GM18526 (cell line): ENCODE results near the gene EMID1.

Source experiments
- POLR2A ChIP-seq: IDR thresholded peaks from 3 replicates; pipeline ENCODE4 v1.6.1; 2011; ENCODE audit not compliant: insufficient read length; ENCODE audit errors: extremely low read depth

The EMID1 gene

DNA sequence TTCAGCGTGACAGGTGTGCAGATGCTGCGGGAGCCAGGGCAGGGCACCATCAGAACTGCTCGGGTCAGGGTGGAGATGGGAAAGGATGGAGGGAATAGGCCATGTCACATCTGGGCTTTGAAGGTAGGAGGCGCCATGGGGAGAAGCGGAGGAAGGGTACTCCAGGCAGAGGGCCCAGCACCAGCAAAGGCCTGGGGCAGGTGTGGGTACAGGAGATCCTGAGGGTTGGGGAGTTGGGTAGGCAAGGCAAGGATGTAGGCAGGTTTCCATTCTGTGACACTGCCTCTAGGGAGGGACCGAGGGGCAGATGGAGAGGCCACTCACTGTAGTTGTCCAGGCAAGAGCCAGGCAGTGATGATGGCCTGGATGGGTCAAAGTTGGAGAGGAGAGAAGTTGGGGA lies 8.5 kb downstream of the EMID1 start:
- TF ChIP-seq POLR2A: no peak

DNA sequence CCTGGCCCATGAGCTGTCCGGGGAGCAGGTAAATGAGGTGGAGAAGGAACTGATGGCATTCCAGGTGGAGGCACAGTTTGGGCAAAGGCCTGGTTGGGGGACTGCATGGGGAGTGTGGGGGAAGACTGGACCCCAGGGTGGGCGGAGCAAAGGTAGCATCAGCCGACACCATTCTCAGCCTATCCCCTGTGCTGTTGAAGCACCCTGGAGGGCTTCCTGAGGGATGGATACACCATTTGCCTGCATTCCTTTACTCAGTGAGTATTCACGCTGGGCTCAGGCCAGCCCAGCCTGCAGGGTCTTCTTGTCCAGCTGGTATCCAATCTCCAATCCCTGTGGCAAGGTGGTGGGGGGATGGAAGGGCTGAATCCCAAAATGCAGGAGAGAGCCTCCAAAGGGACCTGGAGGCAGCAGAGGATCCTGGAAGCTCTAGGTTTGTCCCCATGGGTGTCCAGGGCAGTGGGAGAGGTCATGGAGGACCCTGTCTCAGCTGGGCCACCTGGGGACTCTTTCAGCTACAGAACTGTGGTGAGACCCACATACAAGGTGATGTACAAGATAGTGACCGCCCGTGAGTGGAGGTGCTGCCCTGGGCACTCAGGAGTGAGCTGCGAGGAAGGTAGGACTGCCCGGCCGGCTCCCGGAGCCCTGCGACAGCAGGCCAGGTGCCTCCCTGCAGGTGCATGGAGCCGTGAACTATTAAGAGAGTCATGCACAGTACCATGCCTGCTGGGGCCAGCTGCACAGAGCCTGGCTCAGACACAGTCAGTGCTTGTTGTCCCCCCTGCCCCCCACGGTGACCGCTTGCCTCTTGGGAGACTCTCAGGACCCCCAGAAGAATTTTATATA lies 9.5 kb downstream of the EMID1 start:
- TF ChIP-seq POLR2A: no peak

DNA sequence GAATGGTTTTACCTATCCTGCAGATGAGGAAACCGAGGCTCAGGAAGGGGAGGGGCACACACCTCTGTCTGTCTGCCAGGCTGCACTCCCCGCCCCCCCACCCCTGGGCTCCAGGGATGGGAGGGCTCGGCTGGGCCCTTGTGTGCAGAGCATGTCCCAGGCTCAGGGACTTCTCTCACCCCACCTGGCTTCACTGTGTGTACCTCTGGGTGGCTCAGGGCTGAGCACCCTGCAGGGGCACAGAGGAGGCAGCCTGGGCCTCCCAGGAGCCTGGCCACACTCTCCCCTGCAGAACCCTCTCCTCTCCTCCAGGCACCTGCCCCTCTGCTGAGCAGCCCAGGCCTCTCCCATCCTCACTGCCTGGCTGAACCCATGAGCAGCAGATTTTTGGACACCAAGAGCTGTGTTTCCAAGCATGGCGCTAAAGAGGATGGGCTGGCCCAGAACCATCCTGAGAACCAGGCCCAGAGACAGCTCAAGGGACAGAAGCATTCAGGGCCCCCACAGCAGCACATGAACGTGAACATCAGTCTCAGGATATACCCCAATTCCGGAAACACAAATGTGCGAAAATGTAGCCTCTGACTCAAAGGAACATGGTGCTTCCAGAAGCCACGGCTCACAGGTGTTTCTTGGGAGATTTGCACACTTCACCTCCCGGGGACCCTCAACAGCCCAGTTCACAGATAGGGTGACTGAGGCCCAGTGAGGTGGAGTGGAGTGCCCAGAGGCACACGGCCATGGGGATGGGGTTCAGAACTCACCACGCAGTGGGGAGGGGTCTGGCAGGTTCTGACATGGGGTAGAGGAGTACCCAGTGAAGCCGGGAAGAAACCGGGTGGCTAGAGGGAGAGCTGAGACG lies 10.5 kb downstream of the EMID1 start:
- TF ChIP-seq POLR2A: no peak

DNA sequence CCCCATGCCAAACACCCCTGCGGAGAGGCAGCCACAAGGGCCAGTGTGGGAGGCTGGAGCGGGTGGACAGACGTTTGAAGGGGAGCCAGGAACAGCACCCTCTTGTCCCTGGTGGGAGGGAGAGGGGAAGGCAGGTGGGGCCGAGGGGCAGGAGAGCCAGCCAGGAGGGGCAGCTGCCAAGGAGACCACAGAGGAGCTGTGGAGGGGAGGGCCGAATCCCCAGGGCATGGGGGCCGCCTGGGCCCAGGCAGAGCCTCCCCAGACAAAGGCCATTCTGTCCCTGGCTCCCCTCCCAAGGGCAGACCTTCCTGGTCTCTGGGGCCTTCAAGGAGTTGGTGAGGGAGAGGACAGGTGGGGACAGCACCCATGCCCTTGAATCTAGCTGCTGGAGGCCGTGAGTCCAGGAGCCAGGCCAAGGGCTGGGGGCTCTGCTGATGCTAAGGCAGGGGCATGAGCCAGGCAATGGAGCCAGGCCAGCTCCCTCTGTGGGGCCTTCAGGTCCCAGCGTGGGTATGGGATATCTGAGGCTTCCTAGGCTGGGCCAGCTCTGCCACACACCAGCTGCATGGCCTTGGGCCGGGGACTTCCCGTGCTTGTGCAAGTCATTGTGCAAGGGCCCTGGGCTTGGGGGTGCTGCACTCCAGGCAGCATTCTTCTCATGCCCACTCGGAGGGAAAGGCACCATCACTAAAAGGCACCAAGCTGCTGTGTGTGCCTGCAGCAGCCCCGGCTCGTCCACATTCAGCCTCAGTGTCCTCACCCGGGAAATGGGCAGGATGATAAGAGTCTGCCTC lies 11.4 kb downstream of the EMID1 start:
- no peak for TF ChIP-seq POLR2A

DNA sequence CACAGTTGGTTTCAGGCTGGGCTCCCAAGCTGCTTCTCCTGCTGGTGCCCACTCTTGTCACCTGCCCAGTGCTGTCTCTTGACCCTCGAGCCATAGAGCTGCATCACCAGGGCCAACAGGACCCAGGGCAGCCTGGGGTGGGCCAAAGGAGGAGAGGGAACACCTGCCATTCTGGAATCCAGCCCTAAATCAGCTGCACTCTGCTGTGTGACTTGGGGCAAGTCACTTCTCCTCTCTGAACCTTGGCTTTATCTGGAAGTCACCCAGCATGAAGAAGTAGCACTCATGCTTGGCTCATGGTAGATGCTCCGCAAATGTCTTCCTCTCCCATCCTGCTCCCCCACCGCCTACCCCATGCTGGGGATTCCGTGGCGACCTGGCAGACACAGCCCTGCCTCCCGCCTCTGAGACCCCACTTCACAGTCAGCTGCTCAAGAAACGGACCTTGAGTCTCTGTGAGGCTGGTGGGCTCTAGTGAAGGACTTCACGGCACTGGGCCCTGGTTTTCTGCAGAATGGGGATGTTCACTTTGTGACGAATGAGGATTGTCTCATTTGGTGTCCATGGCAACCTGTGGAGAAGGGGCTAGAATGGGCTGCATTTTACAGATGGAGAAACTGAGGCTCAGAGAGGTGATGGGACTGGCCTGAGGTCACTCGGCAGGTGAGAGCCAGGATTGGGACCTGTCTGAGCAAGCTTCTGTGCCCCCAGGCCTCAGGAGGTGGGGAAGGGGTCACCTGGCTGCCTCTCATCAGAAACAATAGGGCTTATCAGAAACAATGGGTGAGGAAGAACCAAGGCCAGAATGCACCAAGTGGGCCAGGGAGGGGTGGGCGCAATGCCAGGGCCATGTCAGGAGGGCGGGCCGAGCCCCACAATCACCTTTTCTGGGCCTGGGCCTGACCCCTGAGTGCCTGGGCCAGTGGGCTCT lies 12.4 kb downstream of the EMID1 start:
- TF ChIP-seq POLR2A: no peak

DNA sequence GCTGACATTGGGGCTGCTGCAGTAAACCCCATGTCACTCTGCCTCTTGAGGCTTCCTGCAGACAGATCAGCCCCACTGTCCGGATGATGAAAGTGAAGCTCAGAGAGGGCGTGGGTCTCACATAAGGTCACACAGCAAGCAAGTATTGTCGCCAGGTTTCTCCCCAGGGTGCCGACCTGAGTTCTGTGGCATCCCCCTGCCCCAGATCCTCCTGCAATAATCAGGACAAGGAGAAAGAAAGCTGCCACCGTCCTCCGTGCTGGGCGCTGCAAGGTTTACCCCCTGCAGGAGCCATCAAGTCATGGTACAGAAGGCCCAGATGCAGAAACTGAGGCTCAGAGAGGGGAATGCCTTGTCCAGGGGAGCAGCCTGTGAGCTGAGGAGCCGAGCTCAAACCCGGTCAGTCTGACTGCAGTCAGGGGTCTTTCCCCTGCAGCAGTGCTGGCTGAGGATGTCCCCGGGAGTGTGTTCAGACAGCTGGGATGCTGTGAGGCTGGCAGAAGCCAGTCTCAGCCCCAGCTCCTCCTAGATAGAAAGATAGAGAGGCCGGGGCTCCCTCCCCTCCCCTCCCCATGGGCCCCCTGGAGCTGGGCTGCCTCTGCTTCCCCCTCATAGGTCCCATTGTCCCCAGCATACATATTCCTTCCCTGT lies 13.2 kb downstream of the EMID1 start:
- no peak for TF ChIP-seq POLR2A

DNA sequence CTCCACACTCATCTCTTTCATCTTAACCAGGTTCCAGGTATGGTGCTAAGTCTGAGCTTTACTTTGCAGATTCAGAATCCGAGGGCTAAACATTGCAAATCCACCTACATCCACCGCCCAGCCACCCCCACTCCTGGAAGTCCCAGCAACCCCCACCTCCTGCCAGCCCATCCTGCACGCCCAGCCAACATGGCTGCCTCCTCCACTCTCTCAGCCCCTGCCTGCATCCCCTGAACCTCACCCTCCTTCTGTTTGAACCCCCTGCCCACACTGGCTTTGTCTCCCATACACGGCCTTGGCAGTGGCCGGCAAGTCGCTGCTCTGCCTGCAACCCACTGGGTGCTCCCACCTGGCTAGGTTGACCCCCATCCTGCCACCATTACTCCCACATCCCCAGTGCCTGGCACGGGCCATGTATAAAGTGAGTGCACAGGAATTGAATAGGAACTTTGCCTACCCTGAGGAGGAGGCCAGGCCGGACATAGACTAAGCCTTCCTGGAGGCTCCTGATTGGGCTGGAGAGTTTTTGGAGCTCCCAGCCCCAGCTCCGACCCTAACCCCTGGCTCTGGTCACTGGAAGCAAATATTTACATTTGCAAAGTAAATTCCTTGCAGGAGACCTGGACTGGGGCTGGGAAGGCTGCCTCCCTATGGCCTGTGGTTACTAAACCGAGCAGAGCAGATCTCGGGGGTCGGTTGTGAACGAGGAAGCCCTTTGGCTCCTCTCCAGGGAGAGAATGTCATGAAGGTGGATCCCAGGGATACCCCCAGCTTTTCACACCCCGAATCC lies 14.4 kb downstream of the EMID1 start:
- no peak for TF ChIP-seq POLR2A

DNA sequence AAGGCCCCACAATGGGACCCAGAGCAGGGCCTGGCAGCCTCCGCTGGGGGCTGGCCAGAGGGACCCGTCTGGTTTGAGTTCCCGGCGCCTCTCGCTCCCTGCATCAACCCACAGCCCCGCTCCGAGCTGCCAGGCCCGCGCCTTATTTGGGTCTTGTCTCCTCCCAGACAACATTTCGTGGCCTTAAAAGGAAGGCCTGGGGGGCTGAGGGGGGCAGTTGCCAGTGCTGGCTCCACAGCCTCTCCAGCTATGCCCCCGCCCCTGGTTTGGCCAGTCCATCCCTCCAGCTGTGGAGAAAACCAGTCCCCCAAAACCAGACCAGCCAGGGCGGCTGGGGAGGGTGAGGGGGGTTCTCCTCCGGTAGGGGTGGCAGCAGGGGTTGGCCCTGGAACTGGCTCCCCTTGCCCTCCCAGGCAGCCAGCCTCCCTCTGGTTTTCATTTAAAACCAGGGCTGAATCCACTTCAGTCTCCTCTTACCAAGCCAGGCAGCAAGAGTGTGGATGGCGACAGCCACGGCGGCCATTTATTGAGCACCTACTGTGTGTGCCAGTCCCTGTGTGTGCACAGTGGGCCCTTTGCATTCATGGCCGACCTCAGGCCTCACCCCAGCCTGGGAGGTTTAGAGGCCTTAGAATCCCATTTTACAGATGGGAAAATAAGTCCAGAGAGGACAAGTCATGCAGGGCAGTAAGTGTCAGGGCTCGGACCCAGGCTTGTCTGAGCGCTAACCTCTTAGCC lies 18.6 kb downstream of the EMID1 start:
- no peak for TF ChIP-seq POLR2A

DNA sequence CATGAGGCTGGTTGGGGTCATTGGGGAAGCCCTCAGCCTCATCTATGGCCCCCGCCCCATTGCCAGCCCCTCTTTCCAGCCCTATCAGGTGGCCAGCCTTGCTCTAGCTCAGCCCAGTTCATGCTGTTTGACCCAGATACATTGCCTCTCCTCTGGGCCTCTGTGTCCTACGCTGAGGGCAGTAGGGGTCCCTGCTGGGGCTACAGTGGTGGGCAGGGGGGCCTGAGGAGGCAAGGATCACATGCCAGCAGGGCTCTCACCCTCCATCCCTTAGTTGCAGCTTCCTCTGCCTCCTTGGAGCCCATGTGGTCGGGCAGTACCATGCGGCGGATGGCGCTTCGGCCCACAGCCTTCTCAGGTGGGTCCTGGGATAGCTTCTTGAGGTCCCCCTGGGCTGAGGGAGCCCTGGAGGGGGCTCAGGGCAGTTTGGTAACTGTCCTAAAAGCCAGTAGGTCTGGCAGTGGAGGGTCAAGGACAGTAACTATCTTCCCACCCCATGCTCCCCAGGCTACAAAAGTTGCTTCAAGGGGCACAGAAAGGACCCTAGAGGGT lies 19.2 kb downstream of the EMID1 start:
- no peak for TF ChIP-seq POLR2A

DNA sequence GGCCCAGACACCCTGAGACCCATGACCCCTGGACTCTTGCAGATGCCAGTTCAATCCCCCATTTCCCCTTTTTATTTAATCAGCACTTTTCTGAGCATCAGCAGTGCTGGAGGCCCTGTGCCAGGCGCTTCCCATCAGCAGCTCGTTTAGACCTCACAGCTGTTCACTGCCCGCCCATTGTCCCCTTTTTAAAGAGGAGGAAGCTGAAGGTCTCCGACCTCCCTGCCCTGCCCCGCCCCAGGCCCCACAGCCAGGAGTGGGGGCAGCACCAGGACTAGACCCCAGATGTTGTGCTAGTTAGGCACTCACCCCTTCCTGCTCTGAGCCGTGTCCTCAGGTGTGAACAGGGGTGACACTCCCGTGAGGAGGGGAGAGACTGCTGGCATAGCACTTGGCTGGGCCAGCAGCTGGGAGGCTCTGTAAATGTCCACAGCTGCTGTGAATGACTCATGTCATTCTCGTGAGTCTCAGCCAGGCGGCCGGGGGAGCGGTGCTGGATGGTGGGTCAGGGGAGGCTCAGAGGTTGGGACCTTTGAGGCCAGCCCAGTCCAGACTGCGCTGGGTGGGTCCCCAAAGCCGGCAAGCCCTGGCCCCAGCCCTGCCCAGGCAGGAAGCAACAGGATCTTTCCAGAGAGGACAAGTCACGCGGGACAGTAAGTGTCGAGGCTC lies 19.9 kb downstream of the EMID1 start:
- TF ChIP-seq POLR2A: no peak

DNA sequence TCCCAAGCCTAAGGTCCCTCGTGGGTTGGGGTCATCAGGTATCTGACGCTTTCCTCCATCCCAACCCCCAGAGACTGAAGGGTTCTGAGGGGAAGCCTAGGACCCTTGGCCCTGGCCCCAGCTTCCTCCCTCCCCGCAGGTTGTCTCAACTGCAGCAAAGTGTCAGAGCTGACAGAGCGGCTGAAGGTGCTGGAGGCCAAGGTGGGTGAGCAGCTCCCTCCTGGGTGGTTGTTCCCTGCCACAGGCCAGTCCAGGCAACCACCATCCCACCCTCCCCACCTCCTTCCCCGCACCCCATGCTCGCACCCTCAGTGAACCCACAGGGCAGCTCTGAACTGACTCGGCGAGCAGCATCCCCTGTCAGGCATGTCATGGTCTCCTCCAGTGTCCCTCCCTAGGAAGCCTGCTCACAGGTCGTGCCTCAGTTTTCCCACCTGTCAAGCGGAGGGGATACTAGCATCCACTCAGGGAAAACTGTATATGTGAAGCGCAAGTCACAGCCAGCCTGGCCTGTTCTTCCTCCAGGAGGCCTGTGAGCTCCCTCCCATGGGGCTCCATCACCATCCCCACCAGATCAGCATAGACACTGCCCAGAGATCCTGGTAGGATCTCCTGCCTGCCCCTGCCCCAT lies 20.8 kb downstream of the EMID1 start:
- no peak for TF ChIP-seq POLR2A
